NB4 (cell line): ENCODE data around the gene APOL3.
A peak's percentile ranks its signal among the peaks of the same experiment; 100 is the strongest.

Experiments
- DNase-seq: peaks from one replicate; pipeline ENCODE4 v3.0.0; 2010; ENCODE audit warnings: low read depth
- H3K4me3 ChIP-seq: one replicate; pipeline ENCODE4 v1.5.1; 2011; ENCODE audit warnings: mild to moderate bottlenecking, low read depth, low read length, moderate library complexity
- CTCF ChIP-seq: IDR thresholded peaks from one replicate; pipeline ENCODE4 v1.5.1; 2012; ENCODE audit warnings: low read depth, low read length
- MYC ChIP-seq: IDR thresholded peaks from 2 replicates; pipeline ENCODE4 v1.6.1; 2011; ENCODE audit warnings: low read depth, low read length
- POLR2A ChIP-seq: IDR thresholded peaks from 2 replicates; pipeline ENCODE4 v1.6.1; 2011; ENCODE audit warnings: mild to moderate bottlenecking; ENCODE audit not compliant: insufficient read length; ENCODE audit errors: extremely low read depth
- TF ChIP-seq, protein P1 (sequence below): IDR thresholded peaks from 2 replicates; pipeline ENCODE4 v1.6.1; 2011; ENCODE audit warnings: low read depth, low read length

The APOL3 gene

DNA sequence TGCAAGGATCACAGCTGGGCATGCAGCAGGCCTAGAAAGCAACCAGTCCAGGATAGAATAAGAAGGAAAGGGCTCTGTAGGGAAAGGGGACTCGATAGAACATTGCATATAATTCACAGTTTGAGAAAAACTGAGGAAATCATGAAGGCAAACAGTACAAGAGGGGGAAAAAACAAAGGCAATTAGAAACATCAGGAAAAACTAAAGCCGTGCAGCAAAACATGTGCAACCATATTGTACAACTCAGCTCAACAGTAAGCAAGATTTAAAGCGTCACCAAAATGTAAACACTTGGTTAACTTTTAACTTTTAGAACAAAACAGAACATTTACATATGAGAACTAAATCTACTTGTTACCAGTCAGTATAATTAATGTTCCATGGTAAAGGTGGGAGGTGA lies 8.5 kb downstream of the APOL3 start:
- TF ChIP-seq POLR2A = no peak
- no peak for TF ChIP-seq MYC
- TF ChIP-seq CTCF = no peak
- TF ChIP-seq, protein P1, sequence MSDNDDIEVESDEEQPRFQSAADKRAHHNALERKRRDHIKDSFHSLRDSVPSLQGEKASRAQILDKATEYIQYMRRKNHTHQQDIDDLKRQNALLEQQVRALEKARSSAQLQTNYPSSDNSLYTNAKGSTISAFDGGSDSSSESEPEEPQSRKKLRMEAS = no peak
- no peak for DNase-seq
- H3K4me3 ChIP-seq = no peak overlapping the region

- TF ChIP-seq, protein P1 = no peak
- no peak for TF ChIP-seq POLR2A
- TF ChIP-seq CTCF = no peak
- TF ChIP-seq MYC = no peak
- no peak for DNase-seq
- no peak overlapping the region for H3K4me3 ChIP-seq
Observed at GRCh38 chr22:36151006-36151595, 9.5 kb downstream of the APOL3 start.

DNA sequence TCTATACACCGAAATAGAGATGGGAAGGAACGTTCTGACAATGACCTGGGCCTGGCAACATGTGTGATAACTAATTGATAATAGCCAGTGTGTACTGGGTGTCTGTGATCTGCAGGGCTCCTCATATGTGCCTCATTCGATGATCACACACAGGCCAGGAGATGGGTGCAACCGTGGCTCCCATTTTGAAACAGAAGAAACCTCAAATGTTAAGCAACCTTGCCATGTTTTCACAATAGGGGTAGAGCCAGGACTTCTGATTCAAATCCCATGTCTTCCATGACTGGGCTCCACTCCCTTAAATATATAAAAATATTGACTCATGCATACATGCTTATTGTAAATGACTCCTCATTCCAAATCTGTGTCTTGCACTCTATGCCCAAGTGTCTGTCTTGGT lies 11.1 kb downstream of the APOL3 start:
- DNase-seq = peak; percentile 34
- H3K4me3 ChIP-seq = no peak overlapping the region
- TF ChIP-seq, protein P1 = no peak
- no peak for TF ChIP-seq CTCF
- TF ChIP-seq MYC = no peak
- no peak for TF ChIP-seq POLR2A

DNA sequence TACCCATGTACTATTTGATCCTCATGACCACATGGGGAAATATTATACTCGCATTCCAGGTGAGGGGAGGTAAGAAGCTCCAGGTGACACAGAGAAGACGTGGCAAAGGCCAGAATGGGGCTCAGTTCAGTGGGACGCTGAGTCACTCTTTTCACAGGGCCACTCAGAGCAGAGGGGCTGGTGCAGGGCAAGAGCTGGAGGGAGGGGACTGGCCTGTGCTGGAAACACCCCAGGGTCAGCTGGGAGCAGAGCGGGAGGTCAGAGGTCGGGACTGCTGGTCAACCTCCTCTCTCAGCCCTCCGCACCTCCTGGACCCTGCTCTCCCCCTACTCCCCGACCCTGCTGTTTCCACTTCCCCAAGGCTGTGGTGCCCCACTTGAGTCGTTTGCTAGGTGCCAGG lies 12.1 kb downstream of the APOL3 start:
- TF ChIP-seq, protein P1 = no peak
- no peak for TF ChIP-seq CTCF
- no peak for TF ChIP-seq POLR2A
- no peak for TF ChIP-seq MYC
- no peak overlapping the region for H3K4me3 ChIP-seq
- no peak for DNase-seq

- TF ChIP-seq, protein P1 = no peak
- TF ChIP-seq MYC (no peak), CTCF (no peak), POLR2A (no peak)
- no peak for DNase-seq
- no peak overlapping the region for H3K4me3 ChIP-seq
Observed at GRCh38 chr22:36147196-36147791, 13.3 kb downstream of the APOL3 start.
